ENCODE measurements around the gene TMEM259. TPM values are rescaled to one million over a fixed set of nuclear protein-coding genes. Genes with fewer than 3 reads are reported as not detected.

TMEM259 gene
- total and polyA plus RNA-seq, 2 of the 8 experiments (the other 6 are each of a cell fraction or from before 2014, with no cell fraction given), result 140 to 243 TPM

DNA sequence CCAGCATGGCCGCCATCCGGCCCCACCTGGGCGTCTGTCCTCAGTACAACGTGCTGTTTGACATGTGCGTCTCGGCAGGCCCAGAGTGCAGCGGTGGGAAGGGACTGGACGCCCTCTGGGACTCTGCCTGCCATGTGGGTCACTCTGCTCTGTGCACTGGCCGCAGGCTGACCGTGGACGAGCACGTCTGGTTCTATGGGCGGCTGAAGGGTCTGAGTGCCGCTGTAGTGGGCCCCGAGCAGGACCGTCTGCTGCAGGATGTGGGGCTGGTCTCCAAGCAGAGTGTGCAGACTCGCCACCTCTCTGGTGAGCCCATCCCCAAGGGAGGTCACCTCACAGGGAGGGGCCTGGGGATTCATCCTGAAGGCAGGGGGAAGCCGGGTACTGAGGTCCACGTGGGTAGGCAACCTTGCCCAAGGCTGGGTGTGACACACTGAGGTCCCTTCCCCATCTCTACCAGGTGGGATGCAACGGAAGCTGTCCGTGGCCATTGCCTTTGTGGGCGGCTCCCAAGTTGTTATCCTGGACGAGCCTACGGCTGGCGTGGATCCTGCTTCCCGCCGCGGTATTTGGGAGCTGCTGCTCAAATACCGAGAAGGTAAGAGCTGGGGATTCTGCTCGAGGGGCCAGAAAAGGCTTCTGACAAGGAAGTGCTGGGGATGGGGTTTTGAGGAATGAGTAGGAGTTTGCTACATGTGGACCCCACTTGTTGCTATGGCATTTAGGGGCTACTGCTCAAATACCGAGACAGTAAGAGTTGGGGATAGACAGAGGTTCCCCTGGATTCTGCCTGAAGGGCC is 30.3 kb upstream of the TMEM259 start:
- Histone ChIP-seq H3K9ac (replicated peaks in 1 of 4; ENCODE audit: extremely low read depth in 1 of 4, low read depth in 3 of 4, low read length in 3 of 4) (no peak overlapping the region), H3K56ac (replicated peaks; ENCODE audit: insufficient read length, low read depth, low read length) (no peak overlapping the region), H3K4me3 (ENCODE audit: extremely low read depth in 1 of 4, insufficient read depth in 2 of 4, low read depth in 3 of 4, low read length in 4 of 4) (no peak overlapping the region), H4K8ac (ENCODE audit: extremely low read depth, insufficient read depth, low read length) (no peak overlapping the region), H4K5ac (ENCODE audit: insufficient read length, low read depth, low read length) (no peak overlapping the region), H3K18ac (ENCODE audit: extremely low read depth, low read length) (no peak overlapping the region), H2BK5ac (ENCODE audit: low read depth, low read length) (0 out of 2 replicates have a peak overlapping the region, but pooled peaks have one; percentile 35), H2BK12ac (ENCODE audit: low read depth, low read length) (no peak overlapping the region), H3K23me2 (ENCODE audit: low read depth, low read length) (peaks cover 3% of the 10 kb centered on the region; the same call in 1 of the 2 replicates), H3K4me1 (replicated peaks in 1 of 4; ENCODE audit: control insufficient read depth in 3 of 4, insufficient read depth in 4 of 4, low read length in 3 of 4) (no peaks in the 10 kb centered on the region), H2AK5ac (ENCODE audit: low read depth, low read length) (no peak overlapping the region), H2BK120ac (replicated peaks; ENCODE audit: low read depth, low read length) (no peak overlapping the region), H3K27ac (ENCODE audit: low read depth, low read length) (no peak overlapping the region), H2BK15ac (ENCODE audit: low read length) (no peak overlapping the region), H3K79me2 (ENCODE audit: control insufficient read depth in 1 of 2, insufficient read depth in 2 of 2, low read length in 2 of 2) (no peaks in the 10 kb centered on the region), H3K14ac (ENCODE audit: insufficient read length) (no peak overlapping the region), H4K91ac (replicated peaks; ENCODE audit: insufficient read length, low read length) (no peak overlapping the region), H3K4ac (replicated peaks; ENCODE audit: insufficient read length, low read depth, low read length) (no peak overlapping the region), H2AFZ (ENCODE audit: low read length) (no peak overlapping the region), H3K36me3 (ENCODE audit: control insufficient read depth in 2 of 4, insufficient read depth in 4 of 4, low read length in 3 of 4) (peaks cover 0 to 27% (median 3%) of the 10 kb centered on the region in 4 experiments; a peak in 4 of 8 replicates), H4K20me1 (replicated peaks in 1 of 2; ENCODE audit: control insufficient read depth in 1 of 2, insufficient read depth in 2 of 2, low read length in 2 of 2) (no peaks in the 10 kb centered on the region), H3K27me3 (replicated peaks in 1 of 4; ENCODE audit: control insufficient read depth in 3 of 4, extremely low read depth in 1 of 4, insufficient read depth in 3 of 4, low read length in 3 of 4) (no peaks in the 10 kb centered on the region), H3K9me3 (ENCODE audit: insufficient read depth in 2 of 2, low read depth in 1 of 2, low read length in 1 of 2) (peaks cover 6 to 28% of the 10 kb centered on the region in 2 experiments), H3K4me2 (ENCODE audit: insufficient read depth in 1 of 2, low read depth in 2 of 2, low read length in 2 of 2) (no peak overlapping the region), H3K23ac (ENCODE audit: insufficient read length) (no peak overlapping the region), H2BK20ac (ENCODE audit: low read length) (no peak overlapping the region), H3K79me1 (ENCODE audit: low read depth, low read length) (no peaks in the 10 kb centered on the region)
- DNase-seq (ENCODE audit: low read depth in 1 of 2, low spot score in 2 of 2), result no peak
- 94% methylated on average over 29 of the region's 31 CpGs; no CpG with 5 or more reads in 1 of the 2 experiments for WGBS, 2 experiments (ENCODE audit: extremely low coverage in 1 of 2, insufficient coverage in 1 of 2, insufficient read length in 1 of 2, insufficient replicate concordance in 2 of 2, low coverage in 1 of 2, low lambda C conversion rate in 2 of 2, missing lambda C conversion rate in 1 of 2)
- FAIRE-seq, result no peak
- POLR2A ChIA-PET (ENCODE audit: partially characterized antibody), result interaction anchor here (0.7 to 16.4 kb wide), 8 partner anchors 9 to 35 kb away, joined by 3 to 509 read pairs (median 4); partner anchors contain the start of genes ABCA7, ARHGAP45, CNN2 and RNU6-2
- CTCF ChIA-PET (ENCODE audit: partially characterized antibody), result no interaction called here
- no peak for TF ChIP-seq CEBPB (IDR thresholded peaks at IDR 0.05; ENCODE audit: low read depth, low read length)
- no peak for TF ChIP-seq MAFK (IDR thresholded peaks at IDR 0.05; ENCODE audit: low read depth, low read length)
- no peak for TF ChIP-seq SAP30 (IDR thresholded peaks at IDR 0.05; ENCODE audit: insufficient read depth, insufficient replicate concordance, low read length)
- no peak for TF ChIP-seq GTF2F1 (IDR thresholded peaks at IDR 0.05; ENCODE audit: borderline replicate concordance, low read depth, low read length)
- TF ChIP-seq, protein P1, sequence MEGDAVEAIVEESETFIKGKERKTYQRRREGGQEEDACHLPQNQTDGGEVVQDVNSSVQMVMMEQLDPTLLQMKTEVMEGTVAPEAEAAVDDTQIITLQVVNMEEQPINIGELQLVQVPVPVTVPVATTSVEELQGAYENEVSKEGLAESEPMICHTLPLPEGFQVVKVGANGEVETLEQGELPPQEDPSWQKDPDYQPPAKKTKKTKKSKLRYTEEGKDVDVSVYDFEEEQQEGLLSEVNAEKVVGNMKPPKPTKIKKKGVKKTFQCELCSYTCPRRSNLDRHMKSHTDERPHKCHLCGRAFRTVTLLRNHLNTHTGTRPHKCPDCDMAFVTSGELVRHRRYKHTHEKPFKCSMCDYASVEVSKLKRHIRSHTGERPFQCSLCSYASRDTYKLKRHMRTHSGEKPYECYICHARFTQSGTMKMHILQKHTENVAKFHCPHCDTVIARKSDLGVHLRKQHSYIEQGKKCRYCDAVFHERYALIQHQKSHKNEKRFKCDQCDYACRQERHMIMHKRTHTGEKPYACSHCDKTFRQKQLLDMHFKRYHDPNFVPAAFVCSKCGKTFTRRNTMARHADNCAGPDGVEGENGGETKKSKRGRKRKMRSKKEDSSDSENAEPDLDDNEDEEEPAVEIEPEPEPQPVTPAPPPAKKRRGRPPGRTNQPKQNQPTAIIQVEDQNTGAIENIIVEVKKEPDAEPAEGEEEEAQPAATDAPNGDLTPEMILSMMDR (IDR thresholded peaks at IDR 0.05; ENCODE audit: control extremely low read depth in 1 of 3, insufficient read depth in 1 of 3, low read depth in 1 of 3, low read length in 3 of 3), result no peak
- TF ChIP-seq, protein P2, sequence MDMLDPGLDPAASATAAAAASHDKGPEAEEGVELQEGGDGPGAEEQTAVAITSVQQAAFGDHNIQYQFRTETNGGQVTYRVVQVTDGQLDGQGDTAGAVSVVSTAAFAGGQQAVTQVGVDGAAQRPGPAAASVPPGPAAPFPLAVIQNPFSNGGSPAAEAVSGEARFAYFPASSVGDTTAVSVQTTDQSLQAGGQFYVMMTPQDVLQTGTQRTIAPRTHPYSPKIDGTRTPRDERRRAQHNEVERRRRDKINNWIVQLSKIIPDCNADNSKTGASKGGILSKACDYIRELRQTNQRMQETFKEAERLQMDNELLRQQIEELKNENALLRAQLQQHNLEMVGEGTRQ (IDR thresholded peaks at IDR 0.05; ENCODE audit: low read length), result no peak
- TF ChIP-seq BACH1 (IDR thresholded peaks at IDR 0.05; ENCODE audit: low read length), result no peak
- no peak for TF ChIP-seq CBX5 (IDR thresholded peaks at IDR 0.05; ENCODE audit: low read depth, low read length)

Data from H1 (cell line).